Stimulated activated CD8-positive, alpha-beta memory T cell treated with anti-CD3 and anti-CD28 coated beads, Interleukin-15, amount 100 ng/mL, for 1 hour (primary cell): Measurements from ENCODE around the gene SEC16A.

Experiments
- DNase-seq: peaks from one replicate; pipeline ENCODE4 v3.0.0-alpha.2; 2020; ENCODE audit warnings: low read depth

Gene SEC16A

DNA sequence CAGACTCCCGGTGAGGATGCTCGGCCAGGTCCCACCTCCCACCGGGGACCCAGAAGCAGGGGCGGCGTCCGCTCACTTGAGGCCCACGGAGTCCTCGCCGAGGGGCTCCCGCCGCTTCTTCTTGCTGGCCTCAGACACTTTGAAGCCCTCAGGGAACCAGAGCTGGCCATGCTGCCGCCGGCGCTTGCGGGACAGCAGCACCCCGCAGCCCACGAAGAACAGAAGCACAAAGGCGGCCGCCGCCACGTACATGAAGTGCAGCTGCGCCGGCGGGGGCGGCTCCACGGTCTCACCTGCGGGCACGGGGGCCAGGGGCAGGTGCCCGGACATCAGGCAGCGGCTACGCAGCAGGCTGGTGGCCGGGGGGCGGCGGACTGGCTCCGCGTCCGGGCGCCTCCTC lies 19.4 kb upstream of the SEC16A start:
- no peak for DNase-seq

DNA sequence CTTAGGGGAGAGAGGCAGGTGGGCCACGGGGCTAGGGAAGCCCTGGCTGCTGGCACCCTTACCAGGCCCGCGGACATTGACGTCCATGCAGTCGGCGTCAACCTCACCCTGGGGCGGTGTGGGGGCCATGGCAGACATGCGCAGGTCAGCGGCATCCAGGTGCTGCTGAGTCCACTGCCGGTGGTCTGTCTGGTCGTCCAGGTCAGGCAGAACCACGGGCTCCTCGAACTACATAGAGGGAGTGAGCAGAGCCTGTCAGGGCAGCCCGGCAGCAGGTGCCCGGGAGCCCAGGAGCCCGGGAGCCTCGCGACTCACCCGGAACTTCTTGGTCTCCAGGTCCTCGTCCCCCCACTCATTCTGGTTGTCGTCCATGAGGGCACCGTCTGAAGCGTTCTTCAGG lies 18.8 kb upstream of the SEC16A start:
- no peak for DNase-seq

DNA sequence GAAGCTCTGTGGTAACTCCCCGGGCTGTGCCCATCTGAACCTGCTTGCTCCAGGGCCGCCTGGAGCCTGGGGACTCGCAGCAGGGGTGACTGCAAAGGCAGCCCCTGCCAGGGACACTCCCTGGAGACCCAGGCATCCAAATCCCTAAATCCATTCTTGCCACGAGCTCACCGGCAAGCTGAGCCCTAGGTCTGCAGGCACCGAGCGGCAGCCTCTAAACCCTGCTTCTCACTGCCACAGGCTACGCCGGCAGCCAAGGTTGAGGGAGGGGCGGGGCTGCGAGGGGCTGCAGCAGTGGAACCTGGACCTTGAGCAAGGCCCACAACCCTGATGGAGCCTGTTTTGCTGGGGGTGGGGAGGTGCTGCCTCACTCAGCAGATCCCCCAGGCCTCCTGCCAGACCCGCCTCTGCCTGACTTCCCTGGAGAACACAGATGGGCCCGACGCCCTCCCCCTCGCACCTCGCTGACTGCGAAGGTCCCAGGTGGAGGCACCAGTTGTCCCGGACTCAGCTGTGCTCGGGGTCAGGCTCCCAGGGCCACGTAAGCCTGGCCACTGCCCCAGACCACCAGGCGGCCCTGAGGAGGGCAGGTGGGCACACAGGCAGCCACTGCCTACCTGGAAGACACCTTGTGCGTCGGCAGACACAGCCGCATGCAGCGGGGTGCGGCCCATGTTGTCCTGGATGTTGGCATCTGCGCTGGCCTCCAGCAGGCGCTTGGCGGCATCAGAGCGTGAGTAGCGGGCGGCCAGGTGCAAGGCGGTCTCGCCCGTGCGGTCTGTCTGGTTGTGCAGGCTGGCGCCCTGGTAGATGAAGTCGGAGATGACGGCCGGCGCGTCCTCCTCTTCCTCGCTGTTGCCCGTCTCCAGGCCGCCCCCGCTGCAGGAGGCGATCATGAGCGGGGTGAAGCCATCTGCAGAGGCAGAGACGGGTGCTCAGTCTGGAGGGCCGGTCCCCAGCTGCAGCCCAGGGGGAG lies 17.4 kb upstream of the SEC16A start:
- DNase-seq, result no peak

DNA sequence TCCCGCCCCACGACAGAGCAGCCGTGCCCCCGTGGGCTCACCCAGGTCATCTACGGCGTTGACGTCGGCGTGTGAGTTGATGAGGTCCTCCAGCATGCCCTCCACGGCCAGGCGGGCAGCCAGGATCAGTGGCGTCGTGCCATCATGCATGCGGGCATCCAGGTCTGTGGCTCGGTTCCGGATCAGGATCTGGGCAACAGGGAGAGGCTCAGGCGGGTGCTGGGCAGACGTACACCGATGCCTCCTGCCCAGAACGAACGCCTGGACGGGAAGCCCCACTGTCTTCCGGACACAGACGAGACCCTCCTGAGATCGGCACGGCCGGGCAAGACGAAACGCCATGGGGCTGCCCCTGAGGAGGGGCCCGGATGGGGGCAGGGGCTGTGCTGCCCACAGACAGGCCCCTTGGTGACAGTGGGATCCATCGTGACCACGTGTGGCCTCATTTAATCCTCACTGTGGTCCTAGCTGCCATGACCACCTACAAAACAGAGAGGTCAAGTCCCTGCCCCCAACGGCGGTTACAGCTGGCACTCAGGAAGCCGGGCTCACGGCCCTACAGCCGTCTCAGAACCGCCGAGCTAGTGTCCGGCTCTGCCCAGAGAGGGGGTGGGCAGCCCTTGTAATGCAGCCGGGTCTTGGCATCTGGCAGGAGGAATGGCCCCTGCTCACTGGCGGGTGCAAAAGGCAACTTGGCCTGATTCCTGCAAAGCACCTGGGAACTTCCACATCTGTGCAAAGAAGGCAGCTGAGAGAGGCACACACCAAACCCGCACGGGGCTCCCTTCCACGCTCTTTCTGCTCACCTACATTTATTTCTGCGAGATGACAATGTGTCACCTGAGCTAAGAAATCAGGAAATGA lies 16.5 kb upstream of the SEC16A start:
- DNase-seq, result no peak

DNA sequence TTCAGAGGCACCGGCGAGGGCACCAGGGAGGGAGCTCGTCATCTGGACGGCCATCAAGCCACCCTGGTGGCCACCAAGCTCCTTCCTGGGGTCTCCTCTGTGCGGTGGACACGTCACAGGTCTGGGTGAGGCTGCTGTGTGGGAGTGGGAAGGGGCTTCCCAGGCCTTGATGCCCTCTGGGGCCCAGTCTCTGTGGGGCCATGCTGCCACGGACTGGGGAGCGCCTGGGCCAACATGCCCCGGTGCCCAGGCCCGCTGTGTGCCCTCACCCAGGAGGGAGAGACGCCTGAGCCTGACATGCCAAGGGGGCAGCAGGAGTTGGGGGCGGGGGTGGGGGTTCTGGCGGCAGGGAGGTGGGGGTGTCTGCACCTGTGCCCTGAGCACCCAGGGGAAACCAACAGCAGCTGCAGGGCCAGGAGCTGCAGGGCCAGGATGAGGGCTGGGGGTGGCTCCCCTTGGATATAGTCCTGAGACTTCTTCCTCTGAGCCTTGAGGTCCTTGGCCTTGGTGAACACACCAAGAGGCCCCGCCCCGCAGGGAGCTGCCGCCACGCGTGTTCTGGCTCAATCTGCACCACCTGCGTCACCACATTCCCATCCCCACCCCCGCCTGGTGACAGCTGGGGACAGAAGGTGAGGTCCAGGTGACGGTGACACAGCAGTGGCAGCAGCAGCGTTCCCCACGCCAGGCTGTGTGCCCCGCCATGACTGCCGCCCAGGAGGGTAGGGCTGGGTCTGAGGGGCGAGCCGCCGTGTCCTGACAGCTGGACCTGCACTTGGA lies 15.3 kb upstream of the SEC16A start:
- DNase-seq, result no peak

DNA sequence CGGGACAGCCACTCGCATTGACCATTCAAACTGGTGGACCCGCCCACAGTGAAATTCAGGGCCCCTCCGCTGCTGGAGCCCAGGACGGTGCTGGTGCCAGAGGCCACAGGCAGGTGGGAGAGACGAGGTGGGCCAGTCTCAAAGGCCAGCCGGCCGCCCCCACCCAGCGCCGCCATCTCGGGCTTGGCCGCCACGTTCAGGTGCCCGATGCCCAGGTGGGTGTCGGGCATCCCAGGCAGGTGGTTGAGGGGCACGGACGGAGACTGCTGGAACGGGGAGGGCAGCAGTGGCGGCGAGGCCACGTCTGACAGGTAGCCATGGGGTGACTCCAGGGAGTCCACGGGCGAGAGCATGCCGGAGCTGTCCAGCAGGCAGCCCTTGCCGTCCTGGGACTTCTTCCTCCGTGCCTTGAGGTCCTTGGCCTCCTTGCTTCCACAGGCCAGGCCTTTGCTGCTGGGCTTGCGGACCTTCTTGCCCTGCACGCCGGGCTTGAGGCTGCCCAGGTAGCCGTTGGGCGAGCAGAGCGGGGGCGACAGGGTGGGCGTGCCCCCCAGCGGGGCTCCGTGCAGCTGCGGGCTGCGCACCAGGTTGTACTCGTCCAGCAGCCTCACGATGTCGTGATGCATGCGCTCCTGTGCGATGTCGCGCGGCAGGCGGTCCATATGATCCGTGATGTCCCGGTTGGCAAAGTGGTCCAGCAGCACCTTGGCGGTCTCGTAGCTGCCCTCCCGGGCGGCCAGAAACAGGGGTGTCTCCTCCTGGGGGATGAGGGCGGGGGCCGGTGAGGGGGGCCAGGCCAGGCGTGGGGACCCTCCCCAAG lies 14.2 kb upstream of the SEC16A start:
- DNase-seq, result no peak

DNA sequence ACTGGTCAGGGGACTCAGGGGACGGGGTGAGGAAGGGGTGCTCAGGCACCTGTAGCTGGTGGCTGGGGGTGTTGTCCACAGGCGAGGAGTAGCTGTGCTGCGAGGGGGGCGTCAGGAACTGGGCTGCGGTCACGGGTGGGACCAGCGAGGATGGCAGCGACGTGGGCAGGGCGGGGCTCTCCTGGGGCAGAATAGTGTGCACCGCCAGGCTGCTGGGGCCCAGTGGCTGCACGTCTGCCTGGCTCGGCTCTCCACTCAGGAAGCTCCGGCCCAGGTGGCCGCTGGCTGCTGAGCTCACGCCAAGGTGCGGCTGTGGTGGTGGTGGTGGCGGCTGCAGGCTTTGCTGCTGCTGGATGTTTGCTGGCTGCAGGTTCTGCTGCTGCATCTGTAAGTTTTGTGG lies 13.3 kb upstream of the SEC16A start:
- DNase-seq, result no peak

DNA sequence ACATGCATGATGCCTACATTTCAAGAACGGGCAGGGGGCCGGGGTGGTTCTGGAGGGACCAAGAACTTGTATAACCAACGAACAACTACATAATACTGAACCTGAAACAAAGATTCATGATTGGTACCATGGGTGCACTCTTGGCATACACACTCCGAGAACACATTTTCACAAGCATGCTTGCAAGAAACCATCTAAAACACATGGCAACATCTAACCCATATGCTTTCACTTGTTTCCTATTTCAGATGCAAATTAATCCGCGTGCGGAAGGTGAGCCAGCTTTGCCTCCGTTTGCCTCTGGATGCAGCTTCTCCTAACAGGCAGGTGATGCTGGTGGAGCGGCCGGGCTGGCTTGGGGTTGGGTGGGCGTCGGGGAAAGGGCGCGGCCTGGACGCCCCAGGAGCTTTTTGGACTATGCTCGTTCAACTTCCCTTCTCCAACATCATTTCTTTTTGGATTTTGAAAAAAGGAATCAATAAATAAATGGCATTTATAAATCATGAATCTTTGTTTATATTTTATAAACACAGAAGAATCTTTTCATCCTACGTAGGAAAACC lies 12.5 kb upstream of the SEC16A start:
- no peak for DNase-seq

DNA sequence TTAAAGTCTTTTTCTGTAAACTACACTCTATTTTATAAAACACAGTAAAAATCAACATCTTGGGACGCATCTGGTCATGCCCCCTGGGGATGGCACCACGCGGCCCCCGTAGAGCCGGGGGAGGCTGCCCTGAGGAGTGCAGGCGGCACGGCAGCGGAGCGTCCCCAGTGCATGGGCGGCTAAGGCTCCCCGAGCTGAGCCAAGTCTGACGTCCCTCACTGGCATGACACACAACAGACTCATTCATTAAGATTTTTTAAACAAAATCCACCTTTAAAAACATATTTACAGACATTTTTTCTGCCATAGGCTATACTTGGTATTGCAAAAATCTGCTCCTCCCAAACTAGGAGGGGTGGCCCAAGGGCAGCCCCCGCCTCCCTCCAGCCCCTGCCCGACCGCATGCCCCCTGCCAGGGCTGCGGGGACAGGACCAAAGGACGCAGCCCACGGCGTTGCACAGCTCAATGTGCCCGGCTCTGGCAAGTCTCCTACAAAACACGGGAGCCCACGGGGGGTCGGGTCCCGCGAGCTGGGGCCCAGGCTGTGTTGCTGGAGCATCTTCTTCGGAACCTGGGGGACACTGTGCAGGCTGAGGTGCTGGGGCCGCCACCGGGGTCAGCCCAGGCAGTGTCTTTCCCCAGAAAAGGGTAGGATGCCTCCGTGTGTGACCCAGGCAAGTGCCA lies 11.8 kb upstream of the SEC16A start:
- no peak for DNase-seq

DNA sequence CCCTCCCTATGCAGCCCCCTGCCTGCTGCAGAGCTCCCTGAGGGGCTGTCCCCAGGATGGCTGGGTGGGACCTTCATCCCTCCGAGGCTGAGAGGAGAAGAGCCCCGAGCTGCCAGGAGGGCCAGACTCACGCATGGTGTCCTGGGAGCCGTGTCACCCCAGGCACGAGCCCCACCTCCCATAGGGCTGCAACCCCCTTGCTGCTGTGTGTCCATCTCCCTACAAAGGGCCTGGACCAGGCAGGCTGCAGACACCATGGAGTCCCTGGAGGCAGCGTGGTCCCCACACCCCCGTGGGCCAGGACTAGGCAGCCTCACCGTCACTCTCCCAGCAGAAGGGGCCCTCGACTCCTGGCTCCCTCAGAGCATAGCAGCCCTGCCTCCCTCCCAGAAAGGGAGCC lies 11.2 kb upstream of the SEC16A start:
- no peak for DNase-seq

DNA sequence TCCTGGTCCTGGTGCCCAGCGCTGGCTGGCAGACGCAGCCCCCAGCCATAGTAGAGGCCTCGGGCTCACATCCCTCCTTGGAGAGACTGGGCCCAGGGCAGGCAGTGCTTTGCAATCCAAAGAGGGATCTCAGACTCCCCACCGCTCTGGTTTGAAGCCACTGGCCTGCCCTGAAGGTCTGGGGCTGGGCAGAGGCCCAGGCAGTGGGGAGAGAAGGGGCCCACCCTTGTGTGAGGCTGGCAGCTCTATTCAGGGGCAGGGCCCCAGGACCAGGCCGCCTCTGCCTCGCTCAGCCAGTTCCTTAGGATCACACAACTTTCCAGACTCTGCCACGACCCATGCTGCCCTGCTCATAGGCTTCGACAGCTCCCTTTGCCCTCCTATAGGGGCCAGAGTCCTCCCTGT lies 10.7 kb upstream of the SEC16A start:
- DNase-seq, result no peak

DNA sequence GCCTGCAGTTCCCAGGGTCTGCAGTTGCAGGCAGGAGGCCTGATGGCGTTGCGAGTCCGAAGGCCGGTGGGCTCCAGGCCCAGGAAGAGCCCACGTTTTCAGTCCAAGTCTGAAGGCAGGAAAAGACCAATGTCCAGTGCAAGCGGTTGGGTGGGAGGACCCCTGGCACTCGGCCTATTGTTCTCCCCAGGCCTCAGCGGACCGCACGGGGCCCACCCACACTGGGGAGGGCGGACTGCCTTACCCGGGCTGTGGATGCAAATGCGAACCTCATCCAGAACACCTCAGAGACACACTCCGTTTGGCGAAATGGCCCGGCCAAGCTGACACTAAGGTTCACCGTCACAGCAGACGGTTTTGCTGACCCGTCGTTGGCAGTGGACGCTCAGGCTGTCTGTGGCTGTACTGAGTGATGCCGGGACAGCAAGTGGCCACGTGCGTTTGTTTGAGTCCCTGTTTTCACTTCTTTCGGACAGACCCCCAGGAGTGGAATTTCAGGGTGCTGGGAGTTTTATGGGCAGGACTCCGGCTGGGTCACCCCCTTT lies 10.2 kb upstream of the SEC16A start:
- no peak for DNase-seq

DNA sequence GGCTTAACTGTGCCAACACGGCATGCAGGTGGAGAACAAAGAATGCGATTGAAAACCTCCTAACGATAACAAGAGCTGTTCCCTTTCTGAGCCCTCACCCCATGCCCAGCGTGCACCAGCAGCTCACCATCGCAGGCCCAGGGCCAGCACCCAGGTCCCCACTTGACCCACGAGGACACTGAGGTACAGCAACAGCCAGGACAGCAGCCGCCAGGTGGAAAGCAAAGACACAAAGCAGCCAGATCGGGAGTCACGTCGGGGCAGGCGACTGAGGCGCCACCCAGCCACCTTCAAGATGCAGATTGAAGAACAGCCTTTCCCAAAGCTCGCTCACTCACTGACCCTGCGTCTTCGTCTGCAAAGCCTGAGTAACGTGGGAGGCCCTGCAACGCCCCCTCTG lies 6.9 kb upstream of the SEC16A start:
- DNase-seq, result no peak

DNA sequence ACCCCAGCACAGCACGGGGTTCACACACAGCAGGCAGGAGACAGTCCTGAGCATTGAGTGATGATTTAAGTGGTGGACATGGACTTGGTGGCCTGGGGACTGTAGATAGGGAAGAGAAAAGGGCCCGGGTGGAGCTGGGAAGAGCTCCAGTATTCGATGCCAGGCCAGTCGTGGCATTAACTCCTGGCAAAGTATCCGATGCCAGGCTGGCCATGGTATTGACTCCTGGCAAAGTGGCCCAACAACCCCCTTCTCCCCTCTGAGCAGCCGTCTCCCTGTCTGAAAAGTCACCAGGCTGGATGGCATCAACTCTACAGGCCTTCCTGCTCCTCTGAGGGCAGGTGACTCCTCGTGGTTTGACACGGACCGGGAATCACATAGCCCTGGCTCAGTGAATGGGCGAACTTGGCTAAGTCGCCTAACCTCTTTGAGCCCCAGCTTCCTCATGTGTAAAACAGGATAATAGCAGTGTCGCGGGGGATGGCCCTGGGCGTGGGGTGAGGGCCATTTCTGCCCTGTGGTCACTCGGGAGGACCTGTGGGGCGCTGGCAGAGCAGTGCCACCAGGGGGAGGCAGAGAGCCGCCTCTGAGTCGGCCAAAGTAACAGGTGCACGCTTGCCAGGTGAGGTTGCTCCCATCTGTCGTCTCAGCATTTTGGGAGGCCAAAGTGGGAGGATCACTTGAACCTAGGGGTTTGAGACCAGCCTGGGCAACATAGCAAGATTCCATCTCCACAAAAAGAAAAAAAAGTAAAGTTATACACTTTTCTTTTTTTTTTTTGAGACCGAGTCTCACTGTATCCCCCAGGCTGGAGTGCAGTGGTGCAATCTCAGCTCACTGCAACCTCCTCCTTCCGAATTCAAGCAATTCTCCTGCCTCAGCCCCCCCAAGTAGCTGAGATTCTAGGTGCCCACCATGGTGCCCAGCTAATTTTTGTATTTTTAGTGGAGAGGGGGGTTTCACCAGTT lies 5.7 kb upstream of the SEC16A start:
- peak; percentile 61 for DNase-seq

DNA sequence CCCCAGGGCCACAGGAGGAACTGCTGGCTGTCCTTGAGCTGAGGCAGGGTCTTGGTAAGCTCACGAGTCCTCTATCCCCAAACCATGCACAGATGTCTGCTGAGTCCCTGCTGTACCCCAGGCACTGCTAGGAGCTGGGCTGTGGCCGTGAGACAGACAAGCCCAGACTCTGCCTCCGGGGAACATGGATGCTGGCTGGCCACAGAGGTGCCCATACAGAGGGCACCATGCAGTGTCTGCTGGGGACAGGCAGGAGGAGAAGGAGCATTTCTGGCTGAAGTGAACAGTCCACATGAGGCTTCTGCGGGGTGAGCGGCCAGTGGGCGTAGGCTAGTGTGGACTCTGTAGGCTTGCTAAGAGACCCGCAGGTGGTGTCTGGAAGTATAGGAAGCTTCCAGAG lies 4.8 kb upstream of the SEC16A start:
- DNase-seq, result no peak

DNA sequence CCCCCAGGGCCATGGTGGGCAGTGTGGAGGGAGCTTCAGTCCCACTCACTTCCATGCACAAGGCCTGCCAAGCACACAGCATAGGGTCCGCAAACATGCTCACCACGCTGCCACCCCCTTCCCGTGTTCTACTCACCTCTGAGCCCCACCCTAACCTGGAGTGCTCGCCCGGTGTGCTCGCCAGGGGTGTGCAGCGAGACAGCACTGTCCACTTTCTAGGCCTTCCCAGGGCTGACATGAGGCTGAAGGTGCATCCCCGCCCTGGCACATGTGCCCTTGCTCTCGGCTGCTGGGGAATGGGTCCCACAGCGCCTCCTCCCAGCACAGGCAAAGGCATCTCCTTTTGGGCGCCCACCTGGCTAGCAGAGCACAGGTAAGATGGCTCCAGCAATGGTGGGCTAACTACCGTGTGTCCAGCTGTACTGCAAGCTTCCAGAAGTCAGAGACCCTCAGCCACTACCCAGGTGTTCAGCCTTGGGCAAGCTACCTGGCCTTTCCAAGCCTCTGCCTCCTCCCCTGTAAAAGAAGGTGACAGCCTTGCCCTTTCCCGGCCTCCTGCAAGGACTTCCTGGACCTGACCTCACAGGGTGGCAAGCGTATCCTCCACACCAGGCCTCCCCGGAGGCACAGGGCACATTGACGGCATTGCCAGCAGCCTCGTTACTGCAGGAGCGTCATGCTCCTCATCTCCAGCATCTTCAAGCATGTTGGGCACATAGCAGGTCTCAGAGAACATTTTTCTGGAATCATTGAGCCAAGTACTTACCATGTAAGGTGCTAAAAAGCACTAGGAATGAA lies 4.2 kb upstream of the SEC16A start:
- DNase-seq, result no peak

DNA sequence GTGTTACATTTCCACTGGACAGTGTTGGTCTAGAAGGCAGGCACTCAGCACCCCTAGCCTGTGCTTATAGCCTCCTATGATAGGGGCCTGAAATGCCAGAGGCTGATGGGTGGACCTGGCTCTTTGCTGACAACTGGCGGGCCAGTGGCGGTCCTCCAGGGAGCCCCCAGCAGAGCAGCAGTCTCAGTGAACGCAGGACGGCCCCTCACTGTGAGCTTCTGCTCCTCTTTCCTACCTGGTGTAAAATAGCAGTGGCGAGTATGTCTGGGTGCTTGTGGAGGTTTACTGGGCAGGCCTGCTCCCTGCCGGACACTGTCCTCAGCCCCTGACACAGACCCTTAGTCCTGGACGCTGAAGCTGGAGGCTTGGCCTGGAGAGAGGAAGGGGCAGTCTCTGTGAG lies 3.3 kb upstream of the SEC16A start:
- no peak for DNase-seq
